Prostate gland (tissue), 2 donors: ENCODE measurements around the gene SAXO1. TPM values are rescaled to one million over a fixed set of nuclear protein-coding genes. Genes with fewer than 3 reads are reported as not detected.

ENCODE experiments used
- DNase-seq: peaks from one replicate; pipeline ENCODE4 v3.0.0-alpha.2; 2019; ENCODE audit warnings: low spot score
- H3K27ac ChIP-seq, 2 donors: fragments of 200-600 bp; sonication (generic); 2 replicates each; pipeline ENCODE4 v1.5.1; 2017 to 2019
- H3K27me3 ChIP-seq: fragments of 200-600 bp; sonication (generic); replicated peaks from 2 replicates; pipeline ENCODE4 v1.5.1; 2019; ENCODE audit not compliant: insufficient read depth
- H3K36me3 ChIP-seq, 2 donors: fragments of 200-600 bp; sonication (generic); 1 replicate in 1 of 2; 2 replicates in 1 of 2; pipeline versions ENCODE4 v1.5.1 to v1.8.1; 2017 to 2019
- H3K4me1 ChIP-seq: fragments of 200-600 bp; sonication (generic); replicated peaks from 2 replicates; pipeline ENCODE4 v1.5.1; 2019
- H3K4me3 ChIP-seq, 2 donors: fragments of 200-600 bp; sonication (generic); 2 replicates each; pipeline ENCODE4 v1.5.1; 2017 to 2019
- H3K9me3 ChIP-seq: fragments of 200-600 bp; sonication (generic); 2 replicates; pipeline ENCODE4 v1.5.1; 2017
- CTCF ChIP-seq, 4 experiments: fragments of 200-600 bp in 2 of 4; fragments of 450-650 bp in 2 of 4; sonication (generic) in 2 of 4; IDR thresholded peaks; 1 replicate in 3 of 4; 2 replicates in 1 of 4; pipeline ENCODE4 v1.5.1; 2016 to 2019; ENCODE audit warnings: antibody characterized with exemption in 4 of 4, mild to moderate bottlenecking in 2 of 4, moderate library complexity in 2 of 4
- POLR2A ChIP-seq: fragments of 450-650 bp; IDR thresholded peaks from one replicate; pipeline ENCODE4 v1.6.1; 2016; ENCODE audit warnings: antibody characterized with exemption, mild to moderate bottlenecking
- POLR2AphosphoS5 ChIP-seq: sonication (generic); formaldehyde crosslinking; IDR thresholded peaks from one replicate; pipeline ENCODE4 v1.6.1; 2017; ENCODE audit warnings: antibody characterized with exemption
- WGBS: methylation state at CpG from one replicate; pipeline ENCODE4 v1.1.5; 2018; 5-methylcytosine and 5-hydroxymethylcytosine counted together
- intact Hi-C: fragments of 100-400 bp; cut with DNase I; formaldehyde crosslinking; loops from one replicate; pipeline ENCODE4 v1.14.2; 2022
- total RNA-seq, 2 donors: library from RNA; depleted of rRNA; stranded (reverse); fragments of >200 nt; gene quantifications; one replicate each; pipeline ENCODE4 v1.1.0, GENCODE V29; 2016

Gene SAXO1
- total RNA-seq, 2 donors from 2014 or later, result 0.36 to 6.1 TPM

- DNase-seq, result no peak
- intact Hi-C loops, result no loop called here
- H3K27ac ChIP-seq, result no peak overlapping the region
- no peaks in the 10 kb centered on the region for H3K36me3 ChIP-seq
- no peaks in the 10 kb centered on the region for H3K4me1 ChIP-seq
- no peak for TF ChIP-seq POLR2A
- no peak for TF ChIP-seq CTCF (IDR thresholded peaks at IDR 0.05)
- TF ChIP-seq POLR2AphosphoS5, result no peak
- no peaks in the 10 kb centered on the region for H3K27me3 ChIP-seq
- no peak overlapping the region for H3K4me3 ChIP-seq
- no peaks in the 10 kb centered on the region for H3K9me3 ChIP-seq
- WGBS, result 37% methylated on average over 1 of the region's 1 CpG
These were observed 139.5 kb downstream of the SAXO1 start for GRCh38 chr9:18893491-18893890.

GRCh38 chr9:18893046-18893445, 140.0 kb downstream of the SAXO1 start:
- intact Hi-C loops, result no loop called here
- Histone ChIP-seq H3K27me3 (no peaks in the 10 kb centered on the region), H3K27ac (no peak overlapping the region), H3K9me3 (no peaks in the 10 kb centered on the region), H3K4me3 (no peak overlapping the region), H3K4me1 (no peaks in the 10 kb centered on the region), H3K36me3 (no peaks in the 10 kb centered on the region)
- TF ChIP-seq POLR2AphosphoS5 (no peak), POLR2A (no peak), CTCF (IDR thresholded peaks at IDR 0.05) (no peak)
- DNase-seq, result no peak
- 73% methylated on average over 4 of the region's 4 CpGs for WGBS

GRCh38 chr9:18891946-18892670, 140.9 kb downstream of the SAXO1 start:
- H3K27ac ChIP-seq, result no peak overlapping the region
- TF ChIP-seq POLR2AphosphoS5 (no peak), CTCF (IDR thresholded peaks at IDR 0.05) (no peak), POLR2A (no peak)
- no peaks in the 10 kb centered on the region for H3K36me3 ChIP-seq
- no peaks in the 10 kb centered on the region for H3K4me1 ChIP-seq
- H3K9me3 ChIP-seq, result no peaks in the 10 kb centered on the region
- intact Hi-C loops, result no loop called here
- no peak for DNase-seq
- H3K27me3 ChIP-seq, result no peaks in the 10 kb centered on the region
- 99% methylated on average over 5 of the region's 5 CpGs for WGBS
- H3K4me3 ChIP-seq, result no peak overlapping the region

- H3K9me3 ChIP-seq, result no peaks in the 10 kb centered on the region
- TF ChIP-seq POLR2AphosphoS5 (no peak), CTCF (IDR thresholded peaks at IDR 0.05) (no peak), POLR2A (no peak)
- no peak overlapping the region for H3K4me3 ChIP-seq
- no peak overlapping the region for H3K27ac ChIP-seq
- H3K4me1 ChIP-seq, result no peaks in the 10 kb centered on the region
- DNase-seq, result no peak
- H3K36me3 ChIP-seq, result no peaks in the 10 kb centered on the region
- WGBS, result 42% methylated on average over 4 of the region's 4 CpGs
- H3K27me3 ChIP-seq, result no peaks in the 10 kb centered on the region
- intact Hi-C loops, result no loop called here
These were observed 142.6 kb downstream of the SAXO1 start for GRCh38 chr9:18890372-18890771.

- DNase-seq, result no peak
- TF ChIP-seq CTCF (IDR thresholded peaks at IDR 0.05) (no peak), POLR2A (no peak), POLR2AphosphoS5 (no peak)
- WGBS, result 94% methylated on average over 12 of the region's 12 CpGs
- Histone ChIP-seq H3K4me3 (no peak overlapping the region), H3K27ac (no peak overlapping the region), H3K27me3 (no peaks in the 10 kb centered on the region), H3K9me3 (no peaks in the 10 kb centered on the region), H3K36me3 (no peaks in the 10 kb centered on the region), H3K4me1 (no peaks in the 10 kb centered on the region)
- intact Hi-C loops, result no loop called here
These were observed 143.5 kb downstream of the SAXO1 start for GRCh38 chr9:18889550-18889949.
